Esophagus squamous epithelium (tissue), 5 donors: ENCODE data around the gene NSG2. TPM values are rescaled to one million over a fixed set of nuclear protein-coding genes. Genes with fewer than 3 reads are reported as not detected.

Source experiments
- DNase-seq: peaks from one replicate; lab custom pipeline; 2025; lab: John Stamatoyannopoulos, UW
- H3K27ac ChIP-seq, 4 donors: fragments of 200-600 bp; sonication (generic); one replicate each; pipeline ENCODE4 v1.5.1; 2016 to 2019; ENCODE audit warnings: mild to moderate bottlenecking in 1 of 4
- H3K27me3 ChIP-seq, 4 donors: fragments of 200-600 bp; sonication (generic); 1 replicate in 3 of 4; 2 replicates in 1 of 4; pipeline versions ENCODE4 v1.5.1 to v1.6.0; 2017 to 2021; ENCODE audit warnings: antibody characterized with exemption in 1 of 4
- H3K36me3 ChIP-seq, 3 donors: fragments of 200-600 bp; sonication (generic); one replicate each; pipeline ENCODE4 v1.5.1; 2016 to 2019
- H3K4me1 ChIP-seq, 3 donors: fragments of 200-600 bp; sonication (generic); one replicate each; pipeline ENCODE4 v1.5.1; 2017 to 2019
- H3K4me3 ChIP-seq, 4 donors: fragments of 200-600 bp; sonication (generic); 1 replicate in 3 of 4; 2 replicates in 1 of 4; pipeline ENCODE4 v1.5.1; 2016 to 2019; ENCODE audit warnings: mild to moderate bottlenecking in 2 of 4, moderate library complexity in 1 of 4
- H3K9me3 ChIP-seq, 3 donors: fragments of 200-600 bp; sonication (generic); one replicate each; pipeline ENCODE4 v1.5.1; 2016 to 2019
- POLR2A ChIP-seq, 4 donors: fragments of 450-650 bp; IDR thresholded peaks; one replicate each; pipeline ENCODE4 v1.6.1; 2017; ENCODE audit warnings: antibody characterized with exemption in 4 of 4, mild to moderate bottlenecking in 4 of 4, moderate library complexity in 3 of 4
- WGBS, 2 donors: methylation state at CpG; one replicate each; pipeline ENCODE4 v1.1.5; 2018; 5-methylcytosine and 5-hydroxymethylcytosine counted together
- intact Hi-C: fragments of 100-400 bp; cut with DNase I; formaldehyde crosslinking; loops from one replicate; pipeline ENCODE4 v1.15.0; 2022
- total RNA-seq, 4 donors: library from RNA; depleted of rRNA; stranded (reverse); fragments of >200 nt; gene quantifications; one replicate each; pipeline ENCODE4 v1.1.0, GENCODE V29; 2016
- TF ChIP-seq, protein P1 (sequence below), 6 experiments: fragments of 450-650 bp in 4 of 6; fragments of 200-600 bp in 2 of 6; sonication (generic) in 2 of 6; IDR thresholded peaks; one replicate each; pipeline ENCODE4 v1.5.1; 2016 to 2019; ENCODE audit warnings: antibody characterized with exemption in 6 of 6, mild to moderate bottlenecking in 4 of 6, moderate library complexity in 4 of 6
- donor health status: DM: yes; HTN: yes; CAD: no.

Gene NSG2
- total RNA-seq, 4 donors from 2014 or later: not detected

DNA sequence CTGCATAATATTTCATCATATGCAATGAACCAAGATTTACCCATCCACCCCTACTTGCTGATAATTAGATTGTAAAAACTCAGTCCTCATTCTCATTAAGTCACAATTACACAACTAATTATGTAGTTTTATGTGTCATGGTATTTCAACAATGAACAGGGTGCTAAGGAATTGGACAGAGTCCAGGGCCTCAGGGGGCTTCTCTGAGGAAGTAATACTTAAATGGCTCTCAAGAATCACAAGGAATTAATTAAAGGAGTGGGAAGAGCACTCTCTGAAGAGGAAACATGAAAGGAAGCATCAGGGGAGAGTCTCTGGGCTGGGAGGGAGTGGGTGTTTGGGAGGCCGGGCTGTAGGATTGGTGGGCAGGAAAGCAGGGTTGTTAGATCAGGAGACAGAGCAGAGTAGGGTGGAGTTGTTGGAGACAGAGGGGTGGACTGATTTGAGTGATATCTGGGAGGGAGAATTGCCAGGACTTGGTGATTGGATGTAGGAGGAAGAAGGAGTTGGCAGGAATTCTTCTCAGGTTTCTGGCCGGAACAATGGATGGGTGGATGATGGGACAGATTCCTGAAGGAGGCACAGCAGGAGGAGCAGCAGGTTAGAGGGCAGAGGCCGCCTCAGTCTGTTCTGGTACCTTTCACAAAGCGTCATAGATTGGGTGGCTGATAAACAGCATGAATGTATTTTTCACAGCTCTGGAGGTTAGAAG, 23.0 kb upstream of the NSG2 start:
- H3K27me3 ChIP-seq: peaks cover 0 to 23% (median 0%) of the 10 kb centered on the region in 4 donors
- DNase-seq: no peak
- H3K36me3 ChIP-seq: no peaks in the 10 kb centered on the region
- H3K9me3 ChIP-seq: no peaks in the 10 kb centered on the region
- intact Hi-C loops: no loop called here
- WGBS, 2 donors: 42 to 63% methylated on average over 4 of the region's 4 CpGs
- no peaks in the 10 kb centered on the region for H3K4me1 ChIP-seq
- no peak overlapping the region for H3K27ac ChIP-seq
- TF ChIP-seq, protein P1, sequence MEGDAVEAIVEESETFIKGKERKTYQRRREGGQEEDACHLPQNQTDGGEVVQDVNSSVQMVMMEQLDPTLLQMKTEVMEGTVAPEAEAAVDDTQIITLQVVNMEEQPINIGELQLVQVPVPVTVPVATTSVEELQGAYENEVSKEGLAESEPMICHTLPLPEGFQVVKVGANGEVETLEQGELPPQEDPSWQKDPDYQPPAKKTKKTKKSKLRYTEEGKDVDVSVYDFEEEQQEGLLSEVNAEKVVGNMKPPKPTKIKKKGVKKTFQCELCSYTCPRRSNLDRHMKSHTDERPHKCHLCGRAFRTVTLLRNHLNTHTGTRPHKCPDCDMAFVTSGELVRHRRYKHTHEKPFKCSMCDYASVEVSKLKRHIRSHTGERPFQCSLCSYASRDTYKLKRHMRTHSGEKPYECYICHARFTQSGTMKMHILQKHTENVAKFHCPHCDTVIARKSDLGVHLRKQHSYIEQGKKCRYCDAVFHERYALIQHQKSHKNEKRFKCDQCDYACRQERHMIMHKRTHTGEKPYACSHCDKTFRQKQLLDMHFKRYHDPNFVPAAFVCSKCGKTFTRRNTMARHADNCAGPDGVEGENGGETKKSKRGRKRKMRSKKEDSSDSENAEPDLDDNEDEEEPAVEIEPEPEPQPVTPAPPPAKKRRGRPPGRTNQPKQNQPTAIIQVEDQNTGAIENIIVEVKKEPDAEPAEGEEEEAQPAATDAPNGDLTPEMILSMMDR (IDR thresholded peaks at IDR 0.05): no peak
- TF ChIP-seq POLR2A (IDR thresholded peaks at IDR 0.05): no peak
- H3K4me3 ChIP-seq: no peak overlapping the region

- H3K9me3 ChIP-seq: peaks cover 0 to 19% (median 0%) of the 10 kb centered on the region in 3 donors
- no peak for DNase-seq
- TF ChIP-seq, protein P1 (IDR thresholded peaks at IDR 0.05): no peak
- no peak for TF ChIP-seq POLR2A (IDR thresholded peaks at IDR 0.05)
- 72% methylated on average over 2 of the region's 2 CpGs for WGBS, 2 donors
- no peaks in the 10 kb centered on the region for H3K4me1 ChIP-seq
- intact Hi-C loops: no loop called here
- H3K27ac ChIP-seq: no peak overlapping the region
- peaks cover 0 to 7% (median 0%) of the 10 kb centered on the region in 4 donors for H3K27me3 ChIP-seq
- no peaks in the 10 kb centered on the region for H3K36me3 ChIP-seq
- no peak overlapping the region for H3K4me3 ChIP-seq
These were observed 15.2 kb upstream of the NSG2 start for GRCh38 chr5:174030286-174030685.

DNA sequence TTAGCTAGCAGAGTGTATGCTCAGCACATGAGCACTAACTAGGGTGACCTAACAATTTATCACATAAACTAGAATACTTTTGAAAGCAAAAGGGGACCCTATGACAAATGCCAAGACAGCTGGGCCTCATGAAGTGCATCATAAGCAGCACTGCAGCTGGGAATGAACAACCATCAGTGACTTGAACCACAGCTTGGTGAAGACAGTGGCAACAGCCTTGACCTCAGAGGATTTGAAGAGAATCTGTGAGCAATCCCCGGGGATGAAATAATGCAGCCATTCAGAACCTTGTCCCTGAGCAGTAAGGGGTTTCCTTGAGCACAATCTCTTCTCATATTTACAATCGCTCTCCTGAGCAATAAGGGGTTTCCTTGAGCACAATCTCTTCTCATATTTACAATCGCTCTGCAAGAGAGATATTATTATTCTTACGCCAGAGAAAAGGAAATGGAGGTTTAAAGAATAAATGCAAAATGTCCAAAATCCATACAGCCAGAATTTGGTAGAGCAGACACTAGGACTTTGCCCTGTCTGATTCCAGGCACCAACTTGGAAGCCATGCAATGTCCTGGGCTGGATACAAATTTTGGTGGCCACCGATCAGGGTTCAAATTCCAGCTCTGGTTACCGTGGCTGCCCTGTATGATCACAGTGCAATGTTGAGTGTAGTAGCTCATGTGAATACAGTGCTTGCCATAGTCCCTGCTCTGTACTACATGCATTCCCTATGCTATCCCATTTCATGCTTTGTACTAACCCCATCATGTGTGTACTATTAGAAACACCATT, 846 bp upstream of the NSG2 start:
- Histone ChIP-seq H3K27ac (no peak overlapping the region), H3K27me3 (peaks cover 0 to 17% (median 0%) of the 10 kb centered on the region in 4 donors), H3K4me3 (no peak overlapping the region), H3K36me3 (no peaks in the 10 kb centered on the region), H3K9me3 (no peaks in the 10 kb centered on the region), H3K4me1 (no peaks in the 10 kb centered on the region)
- intact Hi-C loops: loop anchor here (5.0 kb wide), 1 partner anchor 268 kb away; no protein-coding TSS in a partner anchor
- WGBS, 2 donors: 77 to 83% methylated on average over 6 of the region's 6 CpGs
- no peak for TF ChIP-seq POLR2A (IDR thresholded peaks at IDR 0.05)
- TF ChIP-seq, protein P1 (IDR thresholded peaks at IDR 0.05): no peak
- DNase-seq: no peak

DNA sequence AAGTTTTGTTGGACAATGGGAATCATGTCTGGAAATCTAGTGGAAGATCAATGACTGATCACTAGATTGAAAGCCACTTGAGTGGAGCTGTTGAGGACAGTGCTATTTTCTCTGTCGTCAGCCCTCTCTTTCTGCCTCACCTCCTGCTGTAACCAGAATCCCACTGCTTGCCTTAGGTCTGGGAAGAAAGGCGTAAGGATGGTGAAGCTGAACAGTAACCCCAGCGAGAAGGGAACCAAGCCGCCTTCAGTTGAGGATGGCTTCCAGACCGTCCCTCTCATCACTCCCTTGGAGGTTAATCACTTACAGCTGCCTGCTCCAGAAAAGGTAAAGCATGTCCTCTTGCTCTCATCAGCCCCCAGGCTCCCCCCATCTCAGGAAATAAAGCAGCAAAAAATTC, 1.1 kb downstream of the NSG2 start:
- DNase-seq: no peak
- Histone ChIP-seq H3K27me3 (peaks cover 0 to 6% (median 0%) of the 10 kb centered on the region in 4 donors), H3K4me1 (no peaks in the 10 kb centered on the region), H3K9me3 (no peaks in the 10 kb centered on the region), H3K4me3 (no peak overlapping the region), H3K36me3 (no peaks in the 10 kb centered on the region), H3K27ac (no peak overlapping the region)
- TF ChIP-seq, protein P1 (IDR thresholded peaks at IDR 0.05): no peak
- TF ChIP-seq POLR2A (IDR thresholded peaks at IDR 0.05): no peak
- intact Hi-C loops: loop anchor here (5.0 kb wide), 1 partner anchor 266 kb away; no protein-coding TSS in a partner anchor
- 72% methylated on average over 5 of the region's 5 CpGs for WGBS, 2 donors
